NOMO-1 treated with dmso at 0.1 percent for 144 hours (cell line): ENCODE data around the gene GLCE.
"Not testable (repeated sequence)": the region's sequence is repeated elsewhere in the genome, so short reads cannot be mapped to it uniquely, and the experiment has no call there.

Source experiments
- DNase-seq: peaks from one replicate; lab custom pipeline; 2025; ENCODE audit not compliant: unreplicated experiment; lab: John Stamatoyannopoulos, UW

GLCE gene

GRCh38 chr15:69271217-69271616, 110.8 kb downstream of the GLCE start:
- no peak for DNase-seq

GRCh38 chr15:69272139-69272538, 111.7 kb downstream of the GLCE start:
- DNase-seq, result no peak

- no peak for DNase-seq
These were observed 112.5 kb downstream of the GLCE start for GRCh38 chr15:69272891-69273290.

- no peak for DNase-seq
These were observed 114.7 kb downstream of the GLCE start for GRCh38 chr15:69275074-69275670.

GRCh38 chr15:69275933-69276560, 115.6 kb downstream of the GLCE start:
- no peak for DNase-seq

- no peak for DNase-seq
These were observed 116.9 kb downstream of the GLCE start for GRCh38 chr15:69277316-69277715.

- no peak for DNase-seq
These were observed 119.2 kb downstream of the GLCE start for GRCh38 chr15:69279636-69280035.

GRCh38 chr15:69280783-69281182, 120.3 kb downstream of the GLCE start:
- DNase-seq, result no peak

GRCh38 chr15:69282104-69282743, 121.8 kb downstream of the GLCE start:
- no peak for DNase-seq

GRCh38 chr15:69285834-69286233, 125.4 kb downstream of the GLCE start:
- DNase-seq, result no peak

- DNase-seq, result no peak
These were observed 127.6 kb downstream of the GLCE start for GRCh38 chr15:69288011-69288410.

- no peak for DNase-seq
These were observed 128.3 kb downstream of the GLCE start for GRCh38 chr15:69288531-69289341.

- DNase-seq, result no peak
These were observed 129.1 kb downstream of the GLCE start for GRCh38 chr15:69289342-69290146.

- no peak for DNase-seq
These were observed 130.1 kb downstream of the GLCE start for GRCh38 chr15:69290346-69291164.

- DNase-seq, result not testable (repeated sequence)
These were observed 131.2 kb downstream of the GLCE start for GRCh38 chr15:69291651-69292050.

- no peak for DNase-seq
These were observed 132.5 kb downstream of the GLCE start for GRCh38 chr15:69292826-69293420.

- DNase-seq, result no peak
These were observed 133.5 kb downstream of the GLCE start for GRCh38 chr15:69293741-69294615.

GRCh38 chr15:69296606-69297005, 136.2 kb downstream of the GLCE start:
- DNase-seq, result no peak
